Fibroblast of skin of abdomen (primary cell): ENCODE measurements around the gene NAA80.

ENCODE experiments used
- DNase-seq: peaks from one replicate; pipeline ENCODE4 v3.0.0-alpha.2; 2013

Gene NAA80

GRCh38 chr3:50327943-50328691 lies 28.9 kb upstream of the NAA80 start, which contains the start of gene TUSC2:
Gene TUSC2 (minus strand): TSS chr3:50328223. CDS start chr3:50328099, 124 bp downstream.
- DNase-seq: peak; percentile 94

- no peak for DNase-seq
Observed at GRCh38 chr3:50327129-50327528, 27.9 kb upstream of the NAA80 start.

GRCh38 chr3:50326182-50326541 lies 27.0 kb upstream of the NAA80 start:
- DNase-seq: no peak

- no peak for DNase-seq
Observed at GRCh38 chr3:50325497-50326181, 26.4 kb upstream of the NAA80 start.

- no peak for DNase-seq
Observed at GRCh38 chr3:50325113-50325480, 25.9 kb upstream of the NAA80 start.

GRCh38 chr3:50324351-50325112 lies 25.3 kb upstream of the NAA80 start:
- peak; percentile 63 for DNase-seq

GRCh38 chr3:50323614-50324199 lies 24.5 kb upstream of the NAA80 start:
- DNase-seq: no peak

GRCh38 chr3:50323092-50323600 lies 23.9 kb upstream of the NAA80 start:
- no peak for DNase-seq

GRCh38 chr3:50322386-50323091 lies 23.3 kb upstream of the NAA80 start, which contains the start of gene HYAL2:
Gene HYAL2 (minus strand): TSS chr3:50322745. CDS start chr3:50320489, 2,256 bp downstream.
- no peak for DNase-seq

- DNase-seq: no peak
Observed at GRCh38 chr3:50322115-50322385, 22.8 kb upstream of the NAA80 start.

GRCh38 chr3:50321336-50322114 lies 22.3 kb upstream of the NAA80 start:
- peak; percentile 90 for DNase-seq

- DNase-seq: peak; percentile 74
Observed at GRCh38 chr3:50320853-50321335, 21.7 kb upstream of the NAA80 start.

- DNase-seq: no peak
Observed at GRCh38 chr3:50319894-50320625, 20.9 kb upstream of the NAA80 start.

- no peak for DNase-seq
Observed at GRCh38 chr3:50319181-50319893, 20.1 kb upstream of the NAA80 start.

GRCh38 chr3:50318615-50319014 lies 19.4 kb upstream of the NAA80 start:
- no peak for DNase-seq

- DNase-seq: no peak
Observed at GRCh38 chr3:50318163-50318562, 19.0 kb upstream of the NAA80 start.

- DNase-seq: no peak
Observed at GRCh38 chr3:50317300-50317699, 18.1 kb upstream of the NAA80 start.

- DNase-seq: no peak
Observed at GRCh38 chr3:50316657-50317242, 17.5 kb upstream of the NAA80 start.

- no peak for DNase-seq
Observed at GRCh38 chr3:50314816-50315215, 15.6 kb upstream of the NAA80 start.

GRCh38 chr3:50314342-50314741 lies 15.1 kb upstream of the NAA80 start:
- no peak for DNase-seq
